ENCODE measurements around the gene SLC37A1.
"Not testable (repeated sequence)": the region's sequence is repeated elsewhere in the genome, so short reads cannot be mapped to it uniquely, and the experiment has no call there.

Gene SLC37A1

GRCh38 chr21:42513151-42513984, at the start of gene SLC37A1:
Gene SLC37A1 (plus strand): TSS chr21:42513852. CDS start chr21:42518455, 4,603 bp downstream.
- DNase-seq: peak; percentile 44 to 56

- peak; percentile 64 for DNase-seq
Measured at GRCh38 chr21:42463861-42464515, 49.7 kb upstream of the SLC37A1 start.

GRCh38 chr21:42465008-42465802, 48.4 kb upstream of the SLC37A1 start:
- DNase-seq: no peak

GRCh38 chr21:42465803-42466127, 47.9 kb upstream of the SLC37A1 start:
- DNase-seq: no peak

GRCh38 chr21:42466700-42467099, 47.0 kb upstream of the SLC37A1 start:
- no peak for DNase-seq

GRCh38 chr21:42467140-42467983, 46.3 kb upstream of the SLC37A1 start:
- DNase-seq: no peak

- no peak for DNase-seq
Measured at GRCh38 chr21:42468491-42469131, 45.0 kb upstream of the SLC37A1 start.

GRCh38 chr21:42469272-42469671, 44.4 kb upstream of the SLC37A1 start:
- no peak for DNase-seq

- not testable (repeated sequence) for DNase-seq
Measured at GRCh38 chr21:42469726-42470125, 43.9 kb upstream of the SLC37A1 start.

- DNase-seq: no peak
Measured at GRCh38 chr21:42471206-42471605, 42.4 kb upstream of the SLC37A1 start.

GRCh38 chr21:42471716-42472330, 41.8 kb upstream of the SLC37A1 start:
- DNase-seq: no peak

GRCh38 chr21:42472521-42472920, 41.1 kb upstream of the SLC37A1 start:
- DNase-seq: no peak

GRCh38 chr21:42473498-42474042, 40.1 kb upstream of the SLC37A1 start:
- DNase-seq: no peak

- no peak for DNase-seq
Measured at GRCh38 chr21:42474043-42474831, 39.4 kb upstream of the SLC37A1 start.

GRCh38 chr21:42475036-42475435, 38.6 kb upstream of the SLC37A1 start:
- no peak for DNase-seq

GRCh38 chr21:42475526-42476387, 37.9 kb upstream of the SLC37A1 start:
- no peak for DNase-seq

- DNase-seq: no peak
Measured at GRCh38 chr21:42476388-42477331, 37.0 kb upstream of the SLC37A1 start.

GRCh38 chr21:42478504-42478903, 35.1 kb upstream of the SLC37A1 start:
- DNase-seq: no peak

Data from stimulated activated CD4-positive, alpha-beta T cell treated with anti-CD3 and anti-CD28 coated beads, Interleukin-2, amount 100 ng/mL, for 24 hours (primary cell).